ENCODE results near the gene SLC11A2. TPM values are rescaled to one million over a fixed set of nuclear protein-coding genes. Genes with fewer than 3 reads are reported as not detected.

Gene SLC11A2
- total and polyA plus RNA-seq, 2 of the 13 experiments (the other 11 are each of a cell fraction or from before 2014, with no cell fraction given): 71.7 to 77.0 TPM

- TF ChIP-seq ZBTB40 (IDR thresholded peaks at IDR 0.05) (no peak), ZBTB40 (CRISPR knock-in tag; IDR thresholded peaks at IDR 0.05) (peak; percentile 27; the same call in 1 of the 2 replicates), PRDM4 (CRISPR knock-in tag; IDR thresholded peaks at IDR 0.05; ENCODE audit: borderline replicate concordance) (no peak), ZMYM4 (CRISPR knock-in tag; IDR thresholded peaks at IDR 0.05) (peak; percentile 85), NFE2L1 (CRISPR knock-in tag; IDR thresholded peaks at IDR 0.05; ENCODE audit: borderline replicate concordance) (no peak), SKIL (CRISPR knock-in tag; IDR thresholded peaks at IDR 0.05; ENCODE audit: borderline replicate concordance) (no peak), DPF2 (CRISPR knock-in tag; IDR thresholded peaks at IDR 0.05; ENCODE audit: borderline replicate concordance, low read depth) (no peak), HDAC1 (CRISPR knock-in tag; IDR thresholded peaks at IDR 0.05) (peak; percentile 75), ZBTB42 (CRISPR knock-in tag; IDR thresholded peaks at IDR 0.05) (0 out of 2 replicates have a peak, but pooled peaks have one; percentile 31), UBTF (CRISPR knock-in tag; IDR thresholded peaks at IDR 0.05) (peak; percentile 83), SALL2 (CRISPR knock-in tag; IDR thresholded peaks at IDR 0.05) (peak; percentile 80)
Observed at GRCh38 chr12:51047655-51048540, 21.7 kb upstream of the SLC11A2 start, which contains the start of gene LETMD1 (continued).

Data from HepG2 (cell line).